ENCODE results near the gene ADAMTS7.
"Not testable (repeated sequence)": the region's sequence is repeated elsewhere in the genome, so short reads cannot be mapped to it uniquely, and the experiment has no call there.

DNA sequence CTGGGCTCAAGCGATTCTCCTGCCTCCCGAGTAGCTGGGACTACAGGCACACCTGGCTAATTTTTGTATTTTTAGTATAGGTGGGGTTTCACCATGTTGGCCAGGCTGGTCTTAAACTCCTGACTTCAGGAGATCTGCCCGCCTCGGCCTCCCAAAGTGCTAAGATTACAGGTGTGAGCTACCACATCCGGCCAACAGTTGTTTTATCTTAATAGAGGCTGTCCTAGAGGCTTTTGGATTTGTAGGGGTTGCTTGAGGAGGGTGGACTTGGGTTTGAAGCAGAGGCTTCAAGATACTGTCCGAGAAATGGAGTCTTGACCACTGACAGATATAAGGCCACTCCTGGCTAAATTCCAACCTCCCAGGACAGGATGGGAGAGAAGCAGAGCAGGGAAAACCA is 27.9 kb upstream of the ADAMTS7 start:
- not testable (repeated sequence) for TF ChIP-seq CTCF, POLR2A (IDR thresholded peaks at IDR 0.05)

Data from uterus (tissue), 2 donors.